Measurements from ENCODE around the gene UVSSA.

The UVSSA gene

DNA sequence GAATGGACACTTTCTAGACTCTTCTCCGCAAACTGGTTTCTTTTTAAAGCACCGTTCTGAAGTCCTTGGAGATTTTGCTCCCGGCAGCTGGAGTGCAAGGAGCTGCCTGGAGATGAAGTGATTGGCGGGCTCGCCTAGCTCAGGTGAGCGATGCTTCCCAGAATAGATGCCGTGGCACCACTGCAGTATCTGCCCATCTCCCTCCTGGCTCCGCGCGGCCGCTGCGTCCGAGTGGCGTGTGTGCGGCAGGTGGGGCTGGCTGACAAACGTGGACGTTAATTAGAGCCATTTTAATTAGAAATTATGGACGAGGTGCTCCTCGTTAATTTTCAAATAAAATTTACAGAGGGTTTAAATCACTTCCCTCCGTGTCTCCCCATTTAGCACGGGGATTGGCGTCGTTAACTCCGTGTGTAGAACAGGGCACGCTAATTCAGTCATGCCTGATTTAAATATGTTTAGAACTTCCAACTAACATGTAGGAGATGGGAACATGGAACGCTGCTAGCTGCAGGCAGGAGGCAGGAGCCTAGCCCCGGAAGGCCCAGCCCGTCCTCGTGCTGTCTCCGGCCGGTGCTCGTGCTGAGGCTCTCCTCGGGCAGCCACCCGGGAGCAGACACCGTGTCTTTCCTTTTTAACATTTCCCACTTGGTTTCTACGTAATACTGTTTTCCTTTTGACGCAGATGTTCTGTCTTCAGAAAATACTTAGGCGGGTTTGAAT lies 11.6 kb downstream of the UVSSA start:
- TF ChIP-seq, protein P1, sequence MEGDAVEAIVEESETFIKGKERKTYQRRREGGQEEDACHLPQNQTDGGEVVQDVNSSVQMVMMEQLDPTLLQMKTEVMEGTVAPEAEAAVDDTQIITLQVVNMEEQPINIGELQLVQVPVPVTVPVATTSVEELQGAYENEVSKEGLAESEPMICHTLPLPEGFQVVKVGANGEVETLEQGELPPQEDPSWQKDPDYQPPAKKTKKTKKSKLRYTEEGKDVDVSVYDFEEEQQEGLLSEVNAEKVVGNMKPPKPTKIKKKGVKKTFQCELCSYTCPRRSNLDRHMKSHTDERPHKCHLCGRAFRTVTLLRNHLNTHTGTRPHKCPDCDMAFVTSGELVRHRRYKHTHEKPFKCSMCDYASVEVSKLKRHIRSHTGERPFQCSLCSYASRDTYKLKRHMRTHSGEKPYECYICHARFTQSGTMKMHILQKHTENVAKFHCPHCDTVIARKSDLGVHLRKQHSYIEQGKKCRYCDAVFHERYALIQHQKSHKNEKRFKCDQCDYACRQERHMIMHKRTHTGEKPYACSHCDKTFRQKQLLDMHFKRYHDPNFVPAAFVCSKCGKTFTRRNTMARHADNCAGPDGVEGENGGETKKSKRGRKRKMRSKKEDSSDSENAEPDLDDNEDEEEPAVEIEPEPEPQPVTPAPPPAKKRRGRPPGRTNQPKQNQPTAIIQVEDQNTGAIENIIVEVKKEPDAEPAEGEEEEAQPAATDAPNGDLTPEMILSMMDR (IDR thresholded peaks at IDR 0.05; ENCODE audit: control insufficient read depth, extremely low read depth, insufficient read depth), result no peak
- no peak overlapping the region for H3K4me3 ChIP-seq (ENCODE audit: low read depth, low read length)
- DNase-seq (ENCODE audit: low read depth), result no peak

DNA sequence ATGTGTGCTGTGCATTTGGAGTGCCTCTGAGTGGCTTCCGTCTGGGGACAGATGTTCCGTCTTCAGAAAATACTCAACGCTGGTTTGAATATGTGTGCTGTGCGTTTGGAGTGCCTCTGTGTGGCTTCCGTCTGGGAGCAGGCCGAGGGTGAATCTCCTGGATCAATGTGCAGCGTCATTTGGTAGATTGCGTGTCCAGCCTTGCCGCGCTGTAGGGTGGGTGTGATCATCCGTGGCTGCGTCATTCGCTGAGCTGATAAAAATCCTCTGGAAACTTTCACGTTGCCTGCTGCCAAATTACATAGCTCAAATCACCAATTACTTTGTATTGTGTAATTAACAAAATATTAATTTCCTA lies 12.1 kb downstream of the UVSSA start:
- DNase-seq (ENCODE audit: low read depth), result no peak
- no peak overlapping the region for H3K4me3 ChIP-seq (ENCODE audit: low read depth, low read length)
- TF ChIP-seq, protein P1 (IDR thresholded peaks at IDR 0.05; ENCODE audit: control insufficient read depth, extremely low read depth, insufficient read depth), result no peak

DNA sequence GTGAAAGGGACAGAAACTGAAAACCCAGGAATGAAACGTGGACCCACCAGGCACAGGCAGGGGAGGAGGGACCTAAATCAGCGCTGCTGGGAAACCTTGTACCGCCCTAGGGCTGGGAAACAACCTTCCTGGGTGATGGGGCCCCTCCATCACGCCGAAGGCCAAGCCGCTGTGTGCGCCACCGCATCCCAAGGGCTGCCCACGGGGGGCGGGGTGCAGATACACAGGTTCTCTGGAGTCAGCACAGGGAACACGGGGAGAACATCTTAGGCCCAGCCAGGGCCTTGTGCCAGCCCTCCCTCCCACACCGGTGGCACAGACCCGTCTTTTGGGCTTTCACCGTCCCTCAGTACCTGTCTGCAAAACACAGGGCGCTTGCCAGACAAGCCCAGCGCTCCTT lies 13.0 kb downstream of the UVSSA start:
- no peak for DNase-seq (ENCODE audit: low read depth)
- no peak overlapping the region for H3K4me3 ChIP-seq (ENCODE audit: low read depth, low read length)
- TF ChIP-seq, protein P1 (IDR thresholded peaks at IDR 0.05; ENCODE audit: control insufficient read depth, extremely low read depth, insufficient read depth), result no peak

DNA sequence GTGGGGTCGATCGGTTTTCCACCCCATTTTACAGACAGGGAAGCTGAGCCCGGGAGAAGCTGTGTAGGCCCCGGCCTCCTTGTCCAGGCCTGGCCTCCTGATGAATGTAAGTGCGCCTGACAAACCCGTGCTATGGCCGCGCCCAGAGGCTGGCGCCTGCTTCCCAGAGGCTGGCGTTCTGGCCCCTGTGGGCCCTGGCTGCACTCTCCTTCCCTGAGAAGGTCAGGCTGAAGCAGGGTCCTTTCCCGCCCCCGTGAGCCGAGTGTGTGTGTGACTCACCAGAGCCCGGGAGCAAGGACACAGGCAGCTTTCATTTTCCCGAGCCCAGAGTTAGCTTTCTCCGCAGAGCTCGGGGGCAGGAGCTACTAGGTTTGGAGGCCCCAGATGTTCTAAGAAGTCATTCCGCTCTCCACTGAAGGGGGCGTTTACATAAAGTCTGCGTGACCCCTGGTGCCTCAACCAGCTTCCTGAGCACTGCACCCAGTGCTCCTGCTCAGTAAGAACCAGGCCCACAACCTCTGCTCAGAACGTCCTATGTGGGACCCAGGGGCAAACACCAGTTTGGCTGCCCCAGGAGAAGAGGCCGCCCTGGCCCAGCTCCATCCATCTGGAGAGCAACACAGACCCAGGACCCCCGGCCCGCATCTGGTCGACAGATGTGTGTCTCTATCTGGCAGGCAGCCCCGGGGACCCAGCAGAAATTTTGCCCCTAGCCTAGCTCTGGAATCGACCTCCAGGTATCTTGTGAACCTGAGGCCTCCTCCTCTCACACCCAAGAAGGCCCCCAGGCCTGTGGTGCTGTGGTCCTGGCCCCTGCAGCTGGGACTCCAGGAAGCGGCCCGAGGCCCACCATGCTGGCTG lies 13.6 kb downstream of the UVSSA start:
- TF ChIP-seq, protein P1 (IDR thresholded peaks at IDR 0.05; ENCODE audit: control insufficient read depth, extremely low read depth, insufficient read depth), result no peak
- H3K4me3 ChIP-seq (ENCODE audit: low read depth, low read length), result no peak overlapping the region
- DNase-seq (ENCODE audit: low read depth), result no peak

DNA sequence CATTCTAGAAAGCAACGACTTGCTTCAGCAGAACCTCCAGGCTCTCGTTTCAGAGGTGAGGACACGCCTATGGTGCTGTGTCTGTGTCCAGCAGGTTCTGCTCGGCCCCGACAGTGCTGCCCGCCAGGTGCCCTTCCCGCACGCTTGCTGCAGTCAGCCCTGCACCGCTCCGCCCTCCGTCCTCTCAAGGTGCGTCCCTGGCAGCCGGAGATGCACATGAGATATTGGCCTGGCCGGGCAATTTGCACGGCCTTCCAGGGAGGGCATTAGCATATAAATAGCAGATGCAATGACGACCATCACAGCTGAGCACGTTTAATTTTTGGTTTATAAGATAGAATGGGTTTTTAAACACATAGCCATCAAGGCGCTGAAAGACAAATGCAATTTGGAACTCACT lies 14.4 kb downstream of the UVSSA start:
- TF ChIP-seq, protein P1 (IDR thresholded peaks at IDR 0.05; ENCODE audit: control insufficient read depth, extremely low read depth, insufficient read depth), result no peak
- no peak overlapping the region for H3K4me3 ChIP-seq (ENCODE audit: low read depth, low read length)
- no peak for DNase-seq (ENCODE audit: low read depth)

DNA sequence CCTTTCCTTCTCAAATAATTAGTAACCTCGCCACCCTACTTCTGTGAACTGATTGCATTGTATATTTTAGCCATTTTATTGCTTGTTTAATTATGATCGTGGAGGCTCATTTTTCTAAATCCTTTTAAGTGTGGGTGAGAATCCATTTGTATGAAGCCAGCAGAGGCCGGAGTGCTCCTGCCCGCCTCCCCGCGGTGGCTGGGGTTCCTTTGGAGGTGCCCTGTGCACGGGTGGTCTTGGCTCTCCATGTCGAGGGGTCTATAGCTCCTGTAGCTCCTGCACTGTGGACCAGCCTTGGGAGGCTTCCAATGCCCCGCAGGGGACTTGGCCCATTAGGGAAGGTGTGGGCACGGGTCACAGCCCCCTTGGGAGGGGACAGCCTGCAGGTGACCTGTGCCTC lies 15.0 kb downstream of the UVSSA start:
- H3K4me3 ChIP-seq (ENCODE audit: low read depth, low read length), result no peak overlapping the region
- no peak for DNase-seq (ENCODE audit: low read depth)
- TF ChIP-seq, protein P1 (IDR thresholded peaks at IDR 0.05; ENCODE audit: control insufficient read depth, extremely low read depth, insufficient read depth), result no peak

All from LNCaP clone FGC (cell line).